Stromal cell of bone marrow (primary cell): ENCODE data around the gene EPHB3.

ENCODE experiments used
- DNase-seq: peaks from one replicate; pipeline ENCODE4 v3.0.0-alpha.2; 2012; ENCODE audit warnings: low read depth

The EPHB3 gene

GRCh38 chr3:184543843-184544512 lies 17.6 kb upstream of the EPHB3 start:
- DNase-seq = peak; percentile 54

DNA sequence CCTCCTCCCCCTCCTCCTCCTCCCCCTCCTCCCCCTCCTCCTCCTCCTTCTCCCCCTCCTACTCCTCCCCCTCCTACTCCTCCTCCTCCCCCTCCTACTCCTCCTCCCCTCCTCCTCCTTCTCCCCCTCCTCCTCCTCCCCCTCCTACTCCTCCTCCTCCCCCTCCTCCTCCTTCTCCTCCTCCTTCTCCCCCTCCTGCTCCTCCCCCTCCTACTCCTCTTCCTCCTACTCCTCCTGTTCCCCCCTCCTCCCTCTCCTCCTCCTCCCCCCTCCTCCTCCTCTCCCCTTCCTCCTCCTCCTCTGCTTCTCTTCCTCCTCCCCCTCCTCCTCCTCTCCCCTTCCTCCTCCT lies 17.1 kb upstream of the EPHB3 start:
- no peak for DNase-seq

DNA sequence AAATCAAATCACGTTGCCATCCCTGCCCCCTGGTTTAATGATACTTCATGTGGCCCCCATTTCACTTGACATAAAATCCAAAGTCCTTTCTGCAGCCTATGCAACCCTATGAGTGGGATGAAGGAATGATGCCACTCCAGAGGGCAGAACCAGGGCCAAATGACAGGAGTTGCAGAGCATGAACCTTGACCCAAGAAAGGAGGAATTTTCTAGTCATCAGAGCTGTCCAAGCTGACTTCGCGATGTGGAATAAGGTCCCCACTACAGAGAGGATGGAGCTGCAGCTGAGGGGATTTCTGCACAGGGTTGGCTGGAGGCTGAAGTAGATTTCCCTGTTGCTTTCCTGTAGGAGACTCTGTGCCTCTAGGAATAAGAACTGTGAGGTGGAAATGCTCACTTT lies 15.8 kb upstream of the EPHB3 start:
- no peak for DNase-seq

DNA sequence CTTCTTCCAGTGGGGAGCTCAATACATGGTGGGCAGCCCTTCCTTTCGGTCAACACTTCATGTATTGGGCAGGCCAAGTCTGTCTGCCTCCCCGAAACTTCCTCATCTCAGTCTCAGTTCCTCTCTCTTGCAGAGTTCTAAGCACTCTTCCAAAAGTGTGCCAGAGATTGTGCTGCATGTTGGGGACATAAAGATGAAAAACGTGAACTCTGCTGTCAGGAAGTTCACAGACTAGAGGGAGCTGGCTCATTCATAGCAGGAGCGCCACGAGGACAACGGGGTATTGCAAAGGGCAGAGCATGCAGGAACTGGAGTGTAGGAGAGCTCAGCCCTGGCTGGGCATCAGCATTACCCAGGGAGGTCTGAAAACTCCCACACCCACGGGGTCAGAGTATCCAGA lies 15.3 kb upstream of the EPHB3 start:
- no peak for DNase-seq

GRCh38 chr3:184549796-184550577 lies 11.6 kb upstream of the EPHB3 start:
- no peak for DNase-seq

GRCh38 chr3:184551103-184551502 lies 10.5 kb upstream of the EPHB3 start:
- no peak for DNase-seq

- DNase-seq = no peak
Measured at GRCh38 chr3:184551614-184552256, 9.8 kb upstream of the EPHB3 start.

GRCh38 chr3:184552296-184552695 lies 9.3 kb upstream of the EPHB3 start:
- no peak for DNase-seq

DNA sequence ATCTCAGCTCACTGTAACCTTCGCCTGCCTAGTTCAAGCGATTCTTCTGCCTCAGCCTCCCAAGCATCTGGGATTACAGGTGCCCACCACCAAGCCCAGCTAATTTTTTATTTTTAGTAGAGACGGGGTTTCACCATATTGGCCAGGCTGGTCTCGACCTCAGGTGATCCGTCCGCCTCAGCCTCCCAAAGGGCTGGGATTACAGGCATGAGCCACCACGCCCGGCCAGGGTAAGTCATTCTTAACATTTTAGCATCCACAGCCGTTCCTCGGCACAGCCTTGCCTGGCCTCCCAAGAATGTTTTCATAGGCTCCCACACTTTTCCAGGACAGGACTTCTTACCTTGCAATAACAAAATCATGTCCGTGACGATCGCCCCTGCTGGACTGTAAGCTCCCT lies 8.7 kb upstream of the EPHB3 start:
- DNase-seq = no peak

DNA sequence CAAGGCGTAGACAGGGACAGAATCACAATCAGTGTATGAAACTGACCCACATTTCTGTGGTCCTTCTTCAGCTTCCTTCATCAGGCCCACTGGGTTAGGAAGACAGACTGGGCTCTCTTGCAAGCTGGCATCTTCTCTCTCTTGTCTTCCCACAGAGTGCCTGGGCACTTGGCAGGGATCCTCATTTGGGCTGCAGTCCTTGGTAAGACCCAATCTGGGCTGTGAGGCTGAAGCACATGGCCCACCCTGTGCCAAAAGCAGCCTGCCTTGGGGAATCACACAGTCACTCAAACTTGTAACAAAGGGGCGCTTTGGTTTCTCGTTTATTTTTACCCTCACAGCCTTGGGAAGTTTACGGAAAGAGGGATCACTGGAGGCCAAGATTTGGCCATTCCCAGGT lies 8.2 kb upstream of the EPHB3 start:
- DNase-seq = no peak

DNA sequence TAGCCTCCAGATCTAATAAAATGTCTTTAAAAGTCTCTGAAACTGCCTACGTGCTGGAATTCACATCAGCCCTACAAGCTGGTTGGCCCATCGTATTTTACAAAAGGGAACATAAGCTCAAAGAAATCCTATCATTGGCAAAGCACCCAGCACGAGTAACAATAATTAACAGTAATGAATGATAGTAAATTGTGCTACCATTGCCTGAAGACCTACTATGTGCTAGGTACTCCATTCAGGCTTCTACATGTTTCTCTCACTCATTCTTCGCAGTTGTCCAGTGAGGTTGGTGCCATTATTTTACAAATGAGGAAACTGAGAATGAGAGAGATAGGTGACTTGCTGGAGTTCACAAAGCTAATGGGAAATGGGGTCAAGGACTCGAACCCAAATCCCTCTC lies 7.1 kb upstream of the EPHB3 start:
- no peak for DNase-seq

DNA sequence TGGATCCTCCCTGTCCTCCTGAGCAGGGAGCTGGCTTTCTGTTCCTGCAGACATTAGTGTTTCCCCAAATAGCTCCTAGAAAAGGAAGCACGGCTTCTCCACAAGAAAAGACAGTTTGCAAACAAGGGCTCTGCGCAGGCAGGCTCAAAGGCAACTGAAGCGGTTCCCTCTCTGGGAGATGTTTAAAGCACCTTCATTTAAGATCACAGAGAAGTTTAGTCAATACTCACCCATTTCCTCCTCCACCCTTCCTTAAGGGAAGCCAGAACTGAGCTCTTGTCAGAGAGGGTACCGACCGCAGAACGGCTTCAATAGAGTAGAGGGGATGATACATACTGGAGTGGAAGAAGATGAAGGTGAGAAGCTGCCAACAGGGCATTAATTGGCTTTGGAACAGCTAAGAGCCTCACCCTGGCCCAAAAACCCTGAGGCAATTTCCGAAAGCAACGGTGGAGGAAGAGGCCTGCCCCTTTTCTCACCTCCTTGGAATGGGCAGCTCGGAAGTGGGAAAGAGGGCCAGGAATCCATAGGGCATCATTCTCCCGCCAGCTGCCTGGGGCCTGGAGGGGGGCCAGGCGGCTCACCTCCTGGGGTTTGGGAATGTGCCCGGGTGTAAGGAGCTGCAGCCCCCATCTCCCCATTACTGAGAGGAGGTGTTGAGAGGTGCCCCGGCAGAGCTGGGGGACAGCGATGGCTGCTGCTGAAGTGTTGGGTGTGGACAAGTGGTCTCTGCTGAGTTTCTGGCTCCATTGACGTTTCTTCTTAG lies 4.8 kb upstream of the EPHB3 start:
- no peak for DNase-seq

- DNase-seq = no peak
Measured at GRCh38 chr3:184557348-184557950, 4.1 kb upstream of the EPHB3 start.

- DNase-seq = no peak
Measured at GRCh38 chr3:184558726-184559125, 2.9 kb upstream of the EPHB3 start.

- no peak for DNase-seq
Measured at GRCh38 chr3:184559336-184559735, 2.2 kb upstream of the EPHB3 start.

- no peak for DNase-seq
Measured at GRCh38 chr3:184560531-184560930, 1.1 kb upstream of the EPHB3 start.

- DNase-seq = no peak
Measured at GRCh38 chr3:184561913-184562877, 610 bp downstream of the EPHB3 start.

- no peak for DNase-seq
Measured at GRCh38 chr3:184562878-184563560, 1.4 kb downstream of the EPHB3 start.

- no peak for DNase-seq
Measured at GRCh38 chr3:184563561-184563925, 2.0 kb downstream of the EPHB3 start.

DNA sequence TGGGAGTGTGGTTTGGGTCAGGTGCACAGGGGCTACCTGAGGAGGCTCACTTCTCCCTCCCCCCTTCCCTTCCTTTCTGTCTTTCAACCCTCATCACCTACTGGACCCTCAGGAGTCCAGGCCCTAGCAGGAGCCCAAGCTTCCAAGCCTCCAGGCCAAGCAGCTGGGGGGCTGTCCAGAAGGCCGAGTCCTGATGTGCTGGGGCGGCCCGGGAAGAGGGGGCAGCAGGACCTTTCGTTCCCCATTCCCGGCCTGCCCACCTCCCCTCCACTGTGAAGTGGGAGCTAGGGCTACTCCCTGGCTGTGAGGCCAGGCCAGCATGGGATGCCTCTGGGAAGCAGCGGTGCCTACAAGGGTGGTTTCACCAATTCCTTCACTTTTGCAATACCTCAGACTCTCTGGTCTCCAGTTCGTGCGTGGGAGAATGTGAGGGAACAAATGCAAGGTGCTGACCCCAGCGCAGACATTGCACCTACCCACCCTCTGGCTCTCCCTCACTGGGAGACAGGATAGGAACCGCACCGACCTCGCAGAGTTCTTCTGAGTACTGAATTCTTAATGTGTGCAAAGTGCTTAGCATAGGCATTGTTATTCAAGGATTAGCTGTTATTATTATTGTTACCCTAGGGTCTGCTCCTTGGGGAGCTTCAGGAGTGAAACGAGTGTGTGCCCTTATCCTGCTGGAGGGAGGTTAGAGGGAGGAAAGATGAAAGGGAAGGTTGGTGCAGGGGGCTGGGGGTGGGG lies 2.5 kb downstream of the EPHB3 start:
- no peak for DNase-seq
